Anterior cingulate cortex (tissue), 58 donors: ENCODE data around the gene IL24.

Experiments used
- DNase-seq, 58 donors: peaks; one replicate each; lab custom pipeline; 2025; lab: John Stamatoyannopoulos, UW

The IL24 gene

GRCh38 chr1:206947255-206947654 lies 50.0 kb downstream of the IL24 start:
- no peak for DNase-seq

- DNase-seq = peak in 6 of 58 donors; percentile 7 to 36 (median 12)
Measured at GRCh38 chr1:206949208-206949607, 52.0 kb downstream of the IL24 start.

GRCh38 chr1:206949641-206950040 lies 52.4 kb downstream of the IL24 start:
- no peak for DNase-seq

- DNase-seq = no peak
Measured at GRCh38 chr1:206951318-206952100, 54.3 kb downstream of the IL24 start.

GRCh38 chr1:206952171-206952570 lies 54.9 kb downstream of the IL24 start:
- DNase-seq = no peak

GRCh38 chr1:206953126-206953525 lies 55.9 kb downstream of the IL24 start:
- DNase-seq = no peak

- DNase-seq = no peak
Measured at GRCh38 chr1:206953626-206954025, 56.4 kb downstream of the IL24 start.
